Adrenal gland (tissue), 5 donors: Measurements from ENCODE around the gene NISCH.

Experiments used
- POLR2A ChIP-seq, 2 donors: fragments of 450-650 bp; IDR thresholded peaks; one replicate each; pipeline ENCODE4 v1.6.1; 2017; ENCODE audit warnings: antibody characterized with exemption in 2 of 2, mild to moderate bottlenecking in 2 of 2, moderate library complexity in 1 of 2
- TF ChIP-seq, protein P1 (sequence below), 6 experiments: fragments of 450-650 bp in 4 of 6; fragments of 200-600 bp in 2 of 6; sonication (generic) in 1 of 6; IDR thresholded peaks; 1 replicate in 5 of 6; 2 replicates in 1 of 6; pipeline versions ENCODE4 v1.5.1 to v1.8.0; 2016 to 2021; ENCODE audit warnings: antibody characterized with exemption in 6 of 6, mild to moderate bottlenecking in 2 of 6, moderate library complexity in 1 of 6
- donor health status: DM: no; HTN: no; CAD: no.

DNA sequence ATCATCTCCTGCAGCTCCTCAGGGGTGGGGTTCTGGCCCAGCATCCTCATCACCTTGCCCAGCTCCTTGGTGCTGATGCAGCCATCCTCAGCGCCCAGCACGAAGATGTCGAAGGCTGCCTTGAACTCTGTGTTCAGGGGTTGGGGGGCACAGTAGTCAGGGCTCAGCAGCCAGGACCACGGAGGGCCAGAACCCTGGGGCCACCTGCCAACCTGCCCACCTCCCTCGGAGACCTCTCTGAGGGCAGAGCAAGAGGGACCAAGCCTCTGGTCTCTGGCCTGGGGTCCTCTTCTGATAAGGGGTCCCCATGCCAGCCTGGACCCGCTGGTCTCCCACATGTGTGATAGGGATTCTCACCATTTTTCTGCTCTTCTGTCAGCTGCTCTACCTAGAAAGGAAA is 3.3 kb upstream of the NISCH start:
- TF ChIP-seq, protein P1, sequence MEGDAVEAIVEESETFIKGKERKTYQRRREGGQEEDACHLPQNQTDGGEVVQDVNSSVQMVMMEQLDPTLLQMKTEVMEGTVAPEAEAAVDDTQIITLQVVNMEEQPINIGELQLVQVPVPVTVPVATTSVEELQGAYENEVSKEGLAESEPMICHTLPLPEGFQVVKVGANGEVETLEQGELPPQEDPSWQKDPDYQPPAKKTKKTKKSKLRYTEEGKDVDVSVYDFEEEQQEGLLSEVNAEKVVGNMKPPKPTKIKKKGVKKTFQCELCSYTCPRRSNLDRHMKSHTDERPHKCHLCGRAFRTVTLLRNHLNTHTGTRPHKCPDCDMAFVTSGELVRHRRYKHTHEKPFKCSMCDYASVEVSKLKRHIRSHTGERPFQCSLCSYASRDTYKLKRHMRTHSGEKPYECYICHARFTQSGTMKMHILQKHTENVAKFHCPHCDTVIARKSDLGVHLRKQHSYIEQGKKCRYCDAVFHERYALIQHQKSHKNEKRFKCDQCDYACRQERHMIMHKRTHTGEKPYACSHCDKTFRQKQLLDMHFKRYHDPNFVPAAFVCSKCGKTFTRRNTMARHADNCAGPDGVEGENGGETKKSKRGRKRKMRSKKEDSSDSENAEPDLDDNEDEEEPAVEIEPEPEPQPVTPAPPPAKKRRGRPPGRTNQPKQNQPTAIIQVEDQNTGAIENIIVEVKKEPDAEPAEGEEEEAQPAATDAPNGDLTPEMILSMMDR (IDR thresholded peaks at IDR 0.05), result no peak
- no peak for TF ChIP-seq POLR2A (IDR thresholded peaks at IDR 0.05)
